Thyroid gland (tissue), 4 donors: ENCODE measurements around the gene NR3C2. TPM values are rescaled to one million over a fixed set of nuclear protein-coding genes. Genes with fewer than 3 reads are reported as not detected.

Experiments
- DNase-seq, 2 donors: peaks; one replicate each; pipeline ENCODE4 v3.0.0-alpha.2; 2019
- H3K27ac ChIP-seq, 3 donors: fragments of 200-600 bp; sonication (generic); 1 replicate in 2 of 3; 2 replicates in 1 of 3; pipeline ENCODE4 v1.5.1; 2016 to 2019; ENCODE audit warnings: mild to moderate bottlenecking in 1 of 3, moderate library complexity in 1 of 3
- H3K27me3 ChIP-seq: fragments of 200-600 bp; sonication (generic); one replicate; pipeline ENCODE4 v1.5.1; 2019
- H3K36me3 ChIP-seq, 2 donors: fragments of 200-600 bp; sonication (generic); one replicate each; pipeline ENCODE4 v1.5.1; 2016 to 2019
- H3K4me1 ChIP-seq, 2 donors: fragments of 200-600 bp; sonication (generic); one replicate each; pipeline ENCODE4 v1.5.1; 2017 to 2019
- H3K4me3 ChIP-seq, 3 donors: fragments of 200-600 bp; sonication (generic); replicated peaks in 1 of 3; 1 replicate in 2 of 3; 2 replicates in 1 of 3; pipeline ENCODE4 v1.5.1; 2016; ENCODE audit warnings: mild to moderate bottlenecking in 1 of 3
- H3K9me3 ChIP-seq: fragments of 200-600 bp; sonication (generic); one replicate; pipeline ENCODE4 v1.5.1; 2017
- POLR2A ChIP-seq, 2 donors: fragments of 450-650 bp; IDR thresholded peaks; one replicate each; pipeline ENCODE4 v1.6.1; 2017; ENCODE audit warnings: antibody characterized with exemption in 2 of 2, mild to moderate bottlenecking in 2 of 2, moderate library complexity in 1 of 2
- WGBS, 2 donors: methylation state at CpG; one replicate each; pipeline ENCODE4 v1.1.5; 2017; 5-methylcytosine and 5-hydroxymethylcytosine counted together
- intact Hi-C: fragments of 100-400 bp; cut with DNase I; formaldehyde crosslinking; loops from one replicate; pipeline ENCODE4 v1.15.1; 2023
- total RNA-seq, 4 donors: library from RNA; depleted of rRNA; stranded (reverse); fragments of >200 nt; gene quantifications; one replicate each; pipeline ENCODE4 v1.2.3, GENCODE V29; 2016
- TF ChIP-seq, protein P1 (sequence below), 6 experiments: fragments of 200-600 bp in 3 of 6; fragments of 450-650 bp in 3 of 6; sonication (generic) in 3 of 6; IDR thresholded peaks; one replicate each; pipeline ENCODE4 v1.5.1; 2016 to 2019; ENCODE audit warnings: antibody characterized with exemption in 6 of 6, mild to moderate bottlenecking in 2 of 6, inconsistent platforms in 1 of 6, moderate library complexity in 1 of 6

NR3C2 gene
- total RNA-seq, 4 donors from 2014 or later, result 51.6 to 161 (median 72.3) TPM

DNA sequence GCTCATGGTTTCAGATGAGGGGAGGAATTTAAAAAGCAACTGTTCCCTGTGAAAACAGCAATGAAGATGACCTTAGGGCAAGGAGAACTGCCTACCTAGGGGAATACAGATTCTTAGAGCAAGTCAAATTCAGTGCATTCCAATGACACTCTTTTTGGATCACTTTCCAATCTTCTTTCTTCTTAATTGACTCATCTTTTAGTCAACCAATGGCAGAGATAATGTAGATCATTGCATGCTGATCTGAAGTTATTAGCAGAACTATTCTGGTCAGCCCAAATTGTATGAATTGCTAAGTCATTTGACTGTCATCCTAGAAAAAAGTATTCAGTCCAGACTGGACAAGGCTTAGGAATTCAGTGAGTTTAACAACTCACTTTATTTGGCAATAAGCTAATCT, 12.6 kb upstream of the NR3C2 start:
- Histone ChIP-seq H3K36me3 (no peaks in the 10 kb centered on the region), H3K27me3 (no peaks in the 10 kb centered on the region), H3K4me3 (no peak overlapping the region), H3K9me3 (no peaks in the 10 kb centered on the region), H3K4me1 (no peaks in the 10 kb centered on the region), H3K27ac (no peak overlapping the region)
- TF ChIP-seq, protein P1, sequence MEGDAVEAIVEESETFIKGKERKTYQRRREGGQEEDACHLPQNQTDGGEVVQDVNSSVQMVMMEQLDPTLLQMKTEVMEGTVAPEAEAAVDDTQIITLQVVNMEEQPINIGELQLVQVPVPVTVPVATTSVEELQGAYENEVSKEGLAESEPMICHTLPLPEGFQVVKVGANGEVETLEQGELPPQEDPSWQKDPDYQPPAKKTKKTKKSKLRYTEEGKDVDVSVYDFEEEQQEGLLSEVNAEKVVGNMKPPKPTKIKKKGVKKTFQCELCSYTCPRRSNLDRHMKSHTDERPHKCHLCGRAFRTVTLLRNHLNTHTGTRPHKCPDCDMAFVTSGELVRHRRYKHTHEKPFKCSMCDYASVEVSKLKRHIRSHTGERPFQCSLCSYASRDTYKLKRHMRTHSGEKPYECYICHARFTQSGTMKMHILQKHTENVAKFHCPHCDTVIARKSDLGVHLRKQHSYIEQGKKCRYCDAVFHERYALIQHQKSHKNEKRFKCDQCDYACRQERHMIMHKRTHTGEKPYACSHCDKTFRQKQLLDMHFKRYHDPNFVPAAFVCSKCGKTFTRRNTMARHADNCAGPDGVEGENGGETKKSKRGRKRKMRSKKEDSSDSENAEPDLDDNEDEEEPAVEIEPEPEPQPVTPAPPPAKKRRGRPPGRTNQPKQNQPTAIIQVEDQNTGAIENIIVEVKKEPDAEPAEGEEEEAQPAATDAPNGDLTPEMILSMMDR (IDR thresholded peaks at IDR 0.05), result no peak
- no peak for TF ChIP-seq POLR2A (IDR thresholded peaks at IDR 0.05)
- DNase-seq, result no peak
- intact Hi-C loops, result no loop called here

DNA sequence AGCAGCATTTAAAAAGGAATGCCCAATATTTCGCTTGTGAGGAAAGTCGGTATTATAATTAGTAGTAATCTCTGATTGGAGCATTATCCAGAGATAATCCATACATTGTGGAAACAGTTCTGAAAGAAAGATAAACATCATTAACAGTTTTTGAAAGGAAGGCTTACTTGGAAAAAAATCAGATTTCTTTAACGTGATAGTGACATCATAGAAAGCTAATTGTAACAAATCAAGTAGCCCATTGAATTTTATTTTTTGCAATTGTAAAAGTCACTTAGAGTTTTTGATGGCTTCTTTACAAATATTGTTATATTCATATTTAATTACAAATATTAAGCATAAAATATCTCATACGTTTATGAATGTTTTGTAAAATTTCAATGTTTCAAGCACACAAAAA, 11.6 kb upstream of the NR3C2 start:
- WGBS, 2 donors, result 84 to 91% methylated on average over 4 of the region's 4 CpGs
- intact Hi-C loops, result no loop called here
- TF ChIP-seq, protein P1 (IDR thresholded peaks at IDR 0.05), result no peak
- TF ChIP-seq POLR2A (IDR thresholded peaks at IDR 0.05), result no peak
- no peaks in the 10 kb centered on the region for H3K36me3 ChIP-seq
- no peaks in the 10 kb centered on the region for H3K27me3 ChIP-seq
- no peaks in the 10 kb centered on the region for H3K9me3 ChIP-seq
- no peaks in the 10 kb centered on the region for H3K4me1 ChIP-seq
- H3K4me3 ChIP-seq, result no peak overlapping the region
- DNase-seq, result no peak
- no peak overlapping the region for H3K27ac ChIP-seq

DNA sequence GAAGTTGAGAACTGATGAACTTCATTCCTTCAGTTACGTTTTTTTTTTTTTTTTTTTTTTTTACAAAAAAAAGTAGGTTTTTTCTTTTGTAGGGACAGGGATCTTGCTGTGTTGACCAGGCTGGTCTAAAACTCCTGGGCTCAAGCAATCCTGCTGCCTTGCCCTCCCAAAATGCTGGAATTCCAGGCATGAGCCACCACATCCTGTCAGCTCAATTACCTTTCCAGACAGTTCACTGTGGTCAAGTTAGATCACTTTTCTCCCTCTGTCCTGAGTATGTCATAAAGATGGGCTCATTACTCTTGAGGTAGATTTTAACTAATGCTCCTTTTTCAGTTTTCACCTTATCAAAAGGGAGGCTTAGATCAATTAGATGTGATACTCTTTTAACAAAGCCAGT, 10.8 kb upstream of the NR3C2 start:
- TF ChIP-seq POLR2A (IDR thresholded peaks at IDR 0.05), result no peak
- TF ChIP-seq, protein P1 (IDR thresholded peaks at IDR 0.05), result no peak
- WGBS, 2 donors, result 85 to 91% methylated on average over 1 of the region's 1 CpG
- H3K4me3 ChIP-seq, result no peak overlapping the region

DNA sequence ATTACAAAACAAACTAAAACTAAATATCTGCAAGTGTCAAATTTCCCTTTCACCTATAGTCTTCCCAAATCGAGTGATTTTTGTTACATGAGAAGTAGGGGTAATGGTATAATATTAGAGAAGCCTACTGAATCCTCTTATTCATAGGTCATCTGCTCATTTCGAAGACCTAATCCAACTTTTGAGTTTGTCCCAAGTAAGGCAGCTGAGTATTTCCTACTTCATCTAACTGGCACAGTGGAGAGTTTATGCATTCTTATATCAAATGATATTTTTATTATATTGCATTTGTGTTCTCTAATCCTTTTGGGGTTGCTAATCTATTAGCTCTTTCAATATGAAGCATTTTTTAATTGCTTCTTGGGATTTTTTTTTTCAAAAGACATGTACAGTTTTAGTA, 7.7 kb upstream of the NR3C2 start:
- TF ChIP-seq, protein P1 (IDR thresholded peaks at IDR 0.05), result no peak
- no peak for TF ChIP-seq POLR2A (IDR thresholded peaks at IDR 0.05)
- Histone ChIP-seq H3K27ac (no peak overlapping the region), H3K4me3 (no peak overlapping the region), H3K9me3 (no peaks in the 10 kb centered on the region), H3K36me3 (no peaks in the 10 kb centered on the region), H3K27me3 (no peaks in the 10 kb centered on the region), H3K4me1 (no peaks in the 10 kb centered on the region)
- no peak for DNase-seq
- 85 to 86% methylated on average over 2 of the region's 2 CpGs for WGBS, 2 donors
- intact Hi-C loops, result no loop called here

More for the DNA sequence above, 10.8 kb upstream of the NR3C2 start:
- Histone ChIP-seq H3K36me3 (no peaks in the 10 kb centered on the region), H3K9me3 (no peaks in the 10 kb centered on the region), H3K4me1 (no peaks in the 10 kb centered on the region), H3K27me3 (no peaks in the 10 kb centered on the region), H3K27ac (no peak overlapping the region)
- DNase-seq, result no peak
- intact Hi-C loops, result no loop called here

DNA sequence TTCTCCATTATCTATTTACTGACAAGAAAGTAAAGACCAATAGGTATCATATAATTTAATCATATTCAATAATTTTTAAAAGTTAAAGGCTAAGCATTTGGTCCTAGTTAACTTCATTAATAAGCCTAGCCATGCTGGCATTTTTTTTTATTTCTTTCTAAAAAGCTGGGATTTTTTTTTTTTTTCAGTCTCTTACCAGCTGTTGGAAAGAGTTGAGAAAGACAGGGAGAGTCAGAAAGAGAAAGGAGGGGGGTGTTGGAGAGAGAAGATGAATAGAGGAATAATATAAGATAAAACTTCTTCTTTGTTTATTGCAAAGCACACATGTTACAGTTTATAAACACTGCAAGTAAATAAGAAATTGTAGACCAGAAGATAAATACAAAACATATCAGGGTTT, 5.9 kb upstream of the NR3C2 start:
- H3K4me1 ChIP-seq, result no peaks in the 10 kb centered on the region
- no peak for DNase-seq
- H3K9me3 ChIP-seq, result no peaks in the 10 kb centered on the region
- H3K4me3 ChIP-seq, result no peak overlapping the region
- H3K27ac ChIP-seq, result no peak overlapping the region
- no peaks in the 10 kb centered on the region for H3K36me3 ChIP-seq
- intact Hi-C loops, result no loop called here
- TF ChIP-seq, protein P1 (IDR thresholded peaks at IDR 0.05), result no peak
- no peak for TF ChIP-seq POLR2A (IDR thresholded peaks at IDR 0.05)
- no peaks in the 10 kb centered on the region for H3K27me3 ChIP-seq
